GM18873 (cell line): ENCODE data around the gene HOATZ.

Experiments
- ATAC-seq: cut with Tn5 transposase; IDR thresholded peaks from one replicate; pipeline ENCODE4 v1.9.1; 2021; ENCODE audit warnings: mild to moderate bottlenecking, moderate library complexity, moderate number of reproducible peaks; ENCODE audit not compliant: unreplicated experiment, low FRiP score

Gene HOATZ

GRCh38 chr11:111520560-111520959, 6.0 kb downstream of the HOATZ start:
- ATAC-seq: no peak

GRCh38 chr11:111521135-111521534, 6.6 kb downstream of the HOATZ start:
- no peak for ATAC-seq

- no peak for ATAC-seq
Observed at GRCh38 chr11:111522426-111522825, 7.8 kb downstream of the HOATZ start.

- no peak for ATAC-seq
Observed at GRCh38 chr11:111523343-111523742, 8.8 kb downstream of the HOATZ start.

- ATAC-seq: no peak
Observed at GRCh38 chr11:111524056-111524455, 9.5 kb downstream of the HOATZ start.

- no peak for ATAC-seq
Observed at GRCh38 chr11:111525456-111525855, 10.9 kb downstream of the HOATZ start.

- peak; percentile 50 for ATAC-seq
Observed at GRCh38 chr11:111526501-111526900, 11.9 kb downstream of the HOATZ start.

GRCh38 chr11:111527279-111527678, 12.7 kb downstream of the HOATZ start:
- no peak for ATAC-seq

GRCh38 chr11:111528557-111528956, 14.0 kb downstream of the HOATZ start:
- ATAC-seq: no peak

GRCh38 chr11:111530091-111530490, 15.5 kb downstream of the HOATZ start:
- no peak for ATAC-seq

GRCh38 chr11:111531136-111531535, 16.6 kb downstream of the HOATZ start:
- no peak for ATAC-seq

- no peak for ATAC-seq
Observed at GRCh38 chr11:111531687-111532364, 17.2 kb downstream of the HOATZ start.

- ATAC-seq: no peak
Observed at GRCh38 chr11:111532365-111532709, 17.8 kb downstream of the HOATZ start.

GRCh38 chr11:111535281-111535680, 20.7 kb downstream of the HOATZ start:
- ATAC-seq: no peak

GRCh38 chr11:111537336-111537860, 22.8 kb downstream of the HOATZ start:
- no peak for ATAC-seq

- no peak for ATAC-seq
Observed at GRCh38 chr11:111538407-111539114, 24.0 kb downstream of the HOATZ start.

- no peak for ATAC-seq
Observed at GRCh38 chr11:111539426-111540113, 25.0 kb downstream of the HOATZ start.

- no peak for ATAC-seq
Observed at GRCh38 chr11:111540114-111540936, 25.7 kb downstream of the HOATZ start, which contains the start of gene LAYN. Gene LAYN (plus strand): TSS chr11:111540720. CDS start chr11:111540844, 124 bp downstream.

- no peak for ATAC-seq
Observed at GRCh38 chr11:111540937-111541253, 26.3 kb downstream of the HOATZ start.

- no peak for ATAC-seq
Observed at GRCh38 chr11:111541254-111542061, 26.9 kb downstream of the HOATZ start.
